Testis (tissue), 3 donors: ENCODE data around the gene VCL. TPM values are rescaled to one million over a fixed set of nuclear protein-coding genes. Genes with fewer than 3 reads are reported as not detected.

ENCODE experiments used
- DNase-seq: peaks from one replicate; pipeline ENCODE4 v3.0.0-alpha.2; 2019
- H3K27ac ChIP-seq, 2 donors: fragments of 200-600 bp; sonication (generic); one replicate each; pipeline ENCODE4 v1.5.1; 2019
- H3K27me3 ChIP-seq: fragments of 200-600 bp; sonication (generic); one replicate; pipeline ENCODE4 v1.5.1; 2019
- H3K36me3 ChIP-seq: fragments of 200-600 bp; sonication (generic); one replicate; pipeline ENCODE4 v1.5.1; 2017; ENCODE audit warnings: low read depth; ENCODE audit errors: missing control alignments
- H3K4me1 ChIP-seq: fragments of 200-600 bp; sonication (generic); one replicate; pipeline ENCODE4 v1.5.1; 2019
- H3K4me3 ChIP-seq, 2 donors: fragments of 200-600 bp; sonication (generic); one replicate each; pipeline ENCODE4 v1.5.1; 2017 to 2019
- H3K9me3 ChIP-seq: fragments of 200-600 bp; sonication (generic); one replicate; pipeline ENCODE4 v1.5.1; 2017
- POLR2A ChIP-seq: fragments of 450-650 bp; IDR thresholded peaks from one replicate; pipeline ENCODE4 v1.6.1; 2017; ENCODE audit warnings: antibody characterized with exemption, mild to moderate bottlenecking, moderate library complexity
- WGBS, 2 donors: methylation state at CpG; one replicate each; pipeline ENCODE4 v1.1.5; 2018; 5-methylcytosine and 5-hydroxymethylcytosine counted together
- intact Hi-C: fragments of 100-400 bp; cut with DNase I; formaldehyde crosslinking; loops from one replicate; pipeline ENCODE4 v1.15.1; 2023; ENCODE audit warnings: low total_unique reads
- polyA plus RNA-seq: library from polyadenylated mRNA; stranded (reverse); fragments of 350-450 nt; fragmentation: Illumina TruSeq; extraction: RNeasy Lipid Tissue Mini Kit (QIAGEN cat#74804); gene quantifications from one replicate; pipeline ENCODE4 v1.2.3, GENCODE V29; 2014; ENCODE audit warnings: low read depth, low replicate concordance; ENCODE audit not compliant: insufficient read depth
- total RNA-seq, 2 donors: library from RNA; depleted of rRNA; stranded (reverse); fragments of >200 nt; gene quantifications; one replicate each; pipeline ENCODE4 v1.2.3, GENCODE V29; 2016
- TF ChIP-seq, protein P1 (sequence below), 3 experiments: fragments of 450-650 bp in 2 of 3; fragments of 200-600 bp in 1 of 3; sonication (generic) in 1 of 3; IDR thresholded peaks; one replicate each; pipeline ENCODE4 v1.5.1; 2016 to 2019; ENCODE audit warnings: antibody characterized with exemption in 3 of 3, mild to moderate bottlenecking in 2 of 3, moderate library complexity in 1 of 3

VCL gene
- total and polyA plus RNA-seq, 3 donors from 2014 or later: 106 to 272 (median 267) TPM

DNA sequence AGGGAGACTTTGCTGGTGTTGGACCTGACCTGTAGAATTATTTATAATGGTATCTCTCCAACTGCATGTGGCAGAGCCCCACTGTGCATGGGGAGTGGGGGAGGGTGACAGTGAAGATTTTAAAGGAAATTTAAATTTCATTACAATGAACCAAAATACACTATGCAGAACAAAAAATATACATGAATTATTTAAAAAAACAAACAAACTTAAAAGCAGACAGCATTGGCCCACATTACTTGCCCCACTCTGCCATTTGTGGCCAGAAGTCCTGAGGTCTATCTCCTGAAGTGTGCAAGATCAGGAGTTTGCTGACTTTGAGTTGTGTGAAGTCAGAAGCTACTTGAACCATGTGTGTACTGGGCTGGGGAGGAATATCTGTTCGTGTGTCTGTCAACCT, 112.2 kb downstream of the VCL start:
- no peaks in the 10 kb centered on the region for H3K36me3 ChIP-seq
- H3K27me3 ChIP-seq: no peaks in the 10 kb centered on the region
- DNase-seq: no peak
- no peak overlapping the region for H3K4me3 ChIP-seq
- H3K27ac ChIP-seq: no peak overlapping the region
- H3K9me3 ChIP-seq: no peaks in the 10 kb centered on the region
- TF ChIP-seq, protein P1, sequence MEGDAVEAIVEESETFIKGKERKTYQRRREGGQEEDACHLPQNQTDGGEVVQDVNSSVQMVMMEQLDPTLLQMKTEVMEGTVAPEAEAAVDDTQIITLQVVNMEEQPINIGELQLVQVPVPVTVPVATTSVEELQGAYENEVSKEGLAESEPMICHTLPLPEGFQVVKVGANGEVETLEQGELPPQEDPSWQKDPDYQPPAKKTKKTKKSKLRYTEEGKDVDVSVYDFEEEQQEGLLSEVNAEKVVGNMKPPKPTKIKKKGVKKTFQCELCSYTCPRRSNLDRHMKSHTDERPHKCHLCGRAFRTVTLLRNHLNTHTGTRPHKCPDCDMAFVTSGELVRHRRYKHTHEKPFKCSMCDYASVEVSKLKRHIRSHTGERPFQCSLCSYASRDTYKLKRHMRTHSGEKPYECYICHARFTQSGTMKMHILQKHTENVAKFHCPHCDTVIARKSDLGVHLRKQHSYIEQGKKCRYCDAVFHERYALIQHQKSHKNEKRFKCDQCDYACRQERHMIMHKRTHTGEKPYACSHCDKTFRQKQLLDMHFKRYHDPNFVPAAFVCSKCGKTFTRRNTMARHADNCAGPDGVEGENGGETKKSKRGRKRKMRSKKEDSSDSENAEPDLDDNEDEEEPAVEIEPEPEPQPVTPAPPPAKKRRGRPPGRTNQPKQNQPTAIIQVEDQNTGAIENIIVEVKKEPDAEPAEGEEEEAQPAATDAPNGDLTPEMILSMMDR (IDR thresholded peaks at IDR 0.05): no peak
- no peak for TF ChIP-seq POLR2A
- 86 to 100% methylated on average over 1 of the region's 1 CpG for WGBS, 2 donors
- intact Hi-C loops: no loop called here
- peaks cover 14% of the 10 kb centered on the region for H3K4me1 ChIP-seq

DNA sequence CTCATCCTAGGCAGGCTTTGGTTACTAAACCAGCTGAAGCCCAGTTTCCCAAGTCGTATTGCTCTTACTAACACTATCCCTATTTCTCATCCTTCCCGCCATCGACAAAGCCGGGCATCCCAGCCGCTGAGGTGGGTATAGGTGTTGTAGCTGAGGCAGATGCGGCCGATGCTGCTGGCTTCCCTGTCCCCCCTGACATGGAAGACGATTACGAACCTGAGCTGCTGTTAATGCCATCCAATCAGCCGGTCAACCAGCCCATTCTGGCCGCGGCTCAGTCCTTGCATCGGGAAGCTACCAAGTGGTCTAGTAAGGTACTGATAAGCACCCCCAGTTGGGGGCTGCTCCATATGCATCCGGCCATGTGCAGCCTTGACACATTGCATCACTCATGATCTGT, 113.9 kb downstream of the VCL start:
- Histone ChIP-seq H3K4me1 (peaks cover 14% of the 10 kb centered on the region), H3K9me3 (no peaks in the 10 kb centered on the region), H3K4me3 (no peak overlapping the region), H3K36me3 (no peaks in the 10 kb centered on the region), H3K27me3 (no peaks in the 10 kb centered on the region), H3K27ac (no peak overlapping the region)
- intact Hi-C loops: no loop called here
- TF ChIP-seq, protein P1 (IDR thresholded peaks at IDR 0.05): no peak
- no peak for TF ChIP-seq POLR2A
- WGBS, 2 donors: 96 to 97% methylated on average over 5 to 14 of the region's 14 CpGs
- no peak for DNase-seq

DNA sequence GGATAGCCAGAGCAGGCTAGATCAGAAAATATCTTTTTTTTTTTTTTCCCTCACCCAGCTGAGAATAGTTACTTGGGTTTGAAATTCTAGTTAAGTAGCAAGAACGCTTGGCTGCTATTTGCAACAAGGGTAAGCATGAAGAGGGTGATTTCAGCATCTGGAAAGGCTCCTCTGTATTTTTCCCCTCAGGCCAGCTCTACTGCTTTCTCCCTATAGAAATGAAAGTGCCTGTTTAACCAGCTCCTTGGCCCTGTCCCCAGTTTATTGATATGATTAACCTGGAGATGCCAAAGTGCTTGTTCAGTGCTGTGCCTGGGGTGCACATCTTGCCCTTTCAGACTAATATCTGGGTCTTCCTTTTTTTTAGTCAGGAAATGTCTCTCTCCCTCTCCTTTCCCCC, 115.6 kb downstream of the VCL start:
- no peaks in the 10 kb centered on the region for H3K9me3 ChIP-seq
- no peak overlapping the region for H3K4me3 ChIP-seq
- intact Hi-C loops: no loop called here
- DNase-seq: no peak
- no peak overlapping the region for H3K27ac ChIP-seq
- peaks cover 14% of the 10 kb centered on the region for H3K4me1 ChIP-seq
- H3K36me3 ChIP-seq: no peaks in the 10 kb centered on the region
- H3K27me3 ChIP-seq: no peaks in the 10 kb centered on the region
- WGBS, 2 donors: 65 to 67% methylated on average over 1 of the region's 1 CpG
- no peak for TF ChIP-seq POLR2A
- TF ChIP-seq, protein P1 (IDR thresholded peaks at IDR 0.05): no peak

DNA sequence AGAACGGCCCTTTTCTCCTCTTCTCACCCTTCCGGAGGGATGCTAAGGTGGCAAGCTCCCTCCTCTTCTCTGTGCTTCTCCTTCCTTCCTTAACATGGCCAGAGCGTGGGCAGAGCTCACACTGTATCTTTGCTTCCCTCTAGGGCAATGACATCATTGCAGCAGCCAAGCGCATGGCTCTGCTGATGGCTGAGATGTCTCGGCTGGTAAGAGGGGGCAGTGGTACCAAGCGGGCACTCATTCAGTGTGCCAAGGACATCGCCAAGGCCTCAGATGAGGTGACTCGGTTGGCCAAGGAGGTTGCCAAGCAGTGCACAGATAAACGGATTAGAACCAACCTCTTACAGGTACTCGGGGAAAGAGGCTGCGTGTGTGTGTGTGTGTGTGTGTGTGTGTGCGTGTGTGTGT, 116.1 kb downstream of the VCL start:
- H3K4me1 ChIP-seq: peaks cover 14% of the 10 kb centered on the region

DNA sequence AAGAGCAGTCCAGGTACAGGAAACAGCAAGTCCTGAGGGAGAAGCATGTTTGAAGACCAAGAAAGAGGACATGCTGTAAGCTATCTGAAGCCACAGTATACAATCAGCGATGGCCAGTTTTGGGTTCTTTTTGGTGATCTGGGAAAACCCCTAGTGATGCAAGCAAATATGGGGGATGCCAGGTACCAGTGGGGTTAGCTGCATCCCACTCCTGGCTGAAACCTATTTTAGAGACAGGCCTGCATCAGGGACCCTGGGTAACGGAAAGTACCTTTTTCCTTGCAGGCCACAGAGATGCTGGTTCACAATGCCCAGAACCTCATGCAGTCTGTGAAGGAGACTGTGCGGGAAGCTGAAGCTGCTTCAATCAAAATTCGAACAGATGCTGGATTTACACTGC, 119.8 kb downstream of the VCL start:
- TF ChIP-seq, protein P1 (IDR thresholded peaks at IDR 0.05): no peak
- no peak for TF ChIP-seq POLR2A
- intact Hi-C loops: no loop called here
- Histone ChIP-seq H3K4me1 (peaks cover 7% of the 10 kb centered on the region), H3K4me3 (no peak overlapping the region), H3K9me3 (no peaks in the 10 kb centered on the region), H3K27ac (no peak overlapping the region), H3K36me3 (no peaks in the 10 kb centered on the region), H3K27me3 (no peaks in the 10 kb centered on the region)
- DNase-seq: no peak
- WGBS, 2 donors: 83 to 92% methylated on average over 4 of the region's 4 CpGs

More for the DNA sequence above, 116.1 kb downstream of the VCL start:
- H3K9me3 ChIP-seq: no peaks in the 10 kb centered on the region
- peak overlapping the region in 1 of 2 donors; percentile 8 for H3K27ac ChIP-seq
- H3K27me3 ChIP-seq: no peaks in the 10 kb centered on the region
- no peaks in the 10 kb centered on the region for H3K36me3 ChIP-seq
- WGBS, 2 donors: 40 to 74% methylated on average over 12 of the region's 12 CpGs
- no peak for TF ChIP-seq POLR2A
- TF ChIP-seq, protein P1 (IDR thresholded peaks at IDR 0.05): no peak
- peak; percentile 75 for DNase-seq
- intact Hi-C loops: no loop called here
- H3K4me3 ChIP-seq: no peak overlapping the region
